KOPT-K1 (cell line): ENCODE data around the gene FXYD1.
"Not testable (repeated sequence)": the region's sequence is repeated elsewhere in the genome, so short reads cannot be mapped to it uniquely, and the experiment has no call there.

Experiments
- H3K27ac ChIP-seq: fragments of 200-600 bp; sonication (generic); 2 replicates; pipeline ENCODE4 v1.5.1; 2016; ENCODE audit warnings: antibody characterized with exemption, mild to moderate bottlenecking, low read depth, low read length; ENCODE audit not compliant: poor library complexity, severe bottlenecking
- H3K36me3 ChIP-seq: fragments of 200-600 bp; sonication (generic); 2 replicates; pipeline ENCODE4 v1.5.1; 2017; ENCODE audit warnings: antibody characterized with exemption, mild to moderate bottlenecking, low read length, moderate library complexity; ENCODE audit not compliant: insufficient read depth
- H3K9me3 ChIP-seq: fragments of 200-600 bp; sonication (generic); 2 replicates; pipeline ENCODE4 v1.5.1; 2017; ENCODE audit warnings: antibody characterized with exemption, low read length, mild to moderate bottlenecking; ENCODE audit not compliant: insufficient read depth, poor library complexity, severe bottlenecking

FXYD1 gene

DNA sequence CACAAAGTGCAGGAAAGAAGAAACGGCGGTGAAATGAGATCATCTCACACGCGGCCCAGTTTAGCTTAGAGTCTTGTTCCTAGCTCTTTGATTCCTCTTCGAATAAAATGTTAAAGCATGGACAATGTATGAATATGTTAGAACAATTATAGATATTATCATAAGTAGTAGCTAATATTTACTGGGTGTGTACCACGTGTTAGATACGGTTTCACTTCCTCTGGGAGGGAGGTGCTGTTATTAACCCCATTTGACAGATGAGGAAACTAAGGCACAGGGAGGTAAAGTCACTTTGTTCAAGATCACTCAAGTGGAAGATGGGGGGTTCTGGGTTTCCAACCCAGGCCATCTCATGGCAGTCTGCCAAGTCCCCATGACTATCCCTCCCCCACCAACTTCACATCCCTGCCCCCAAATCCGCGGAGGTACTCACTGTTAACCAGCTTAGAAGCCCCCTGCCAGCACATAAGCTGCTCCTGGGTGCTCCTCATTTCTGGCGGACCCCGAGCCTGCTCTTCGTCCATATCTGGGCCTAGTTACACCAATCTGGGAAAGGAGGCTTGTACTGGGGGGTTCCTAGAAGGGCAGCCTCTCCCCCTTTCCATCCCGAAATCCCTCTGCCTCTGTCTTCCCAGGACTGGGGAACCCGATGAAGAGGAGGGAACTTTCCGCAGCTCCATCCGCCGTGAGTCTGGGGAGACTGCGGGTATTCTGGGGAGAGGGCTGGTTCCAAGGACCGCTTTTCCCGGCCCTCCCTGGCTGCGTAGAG is 3.4 kb downstream of the FXYD1 start:
- Histone ChIP-seq H3K9me3 (no peaks in the 10 kb centered on the region), H3K36me3 (no peaks in the 10 kb centered on the region), H3K27ac (no peak overlapping the region)

DNA sequence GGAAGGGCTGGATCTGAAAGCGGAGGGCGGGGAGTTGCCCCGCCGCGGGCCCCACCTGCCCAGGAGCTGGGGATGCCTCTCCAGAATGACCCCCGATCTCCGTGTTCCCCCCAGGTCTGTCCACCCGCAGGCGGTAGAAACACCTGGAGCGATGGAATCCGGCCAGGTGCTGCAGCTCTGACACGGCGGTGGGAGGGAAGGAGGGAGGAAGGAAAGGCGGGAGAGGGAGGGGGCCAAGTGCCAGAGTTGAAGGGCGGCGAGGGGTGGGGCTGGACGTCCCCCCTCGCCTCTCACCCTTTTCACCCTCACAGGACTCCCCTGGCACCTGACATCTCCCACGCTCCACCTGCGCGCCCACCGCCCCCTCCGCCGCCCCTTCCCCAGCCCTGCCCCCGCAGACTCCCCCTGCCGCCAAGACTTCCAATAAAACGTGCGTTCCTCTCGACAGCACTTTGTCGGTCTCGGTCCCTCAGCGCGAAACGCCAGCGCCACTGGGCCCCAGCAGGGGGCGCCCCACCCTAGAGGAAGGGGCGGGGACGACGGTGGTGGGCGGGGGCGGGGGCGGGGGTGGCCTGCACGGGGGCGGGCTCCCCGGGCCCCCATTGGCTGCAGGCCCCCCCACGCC is 4.1 kb downstream of the FXYD1 start:
- H3K36me3 ChIP-seq: no peaks in the 10 kb centered on the region
- H3K27ac ChIP-seq: no peak overlapping the region
- no peaks in the 10 kb centered on the region for H3K9me3 ChIP-seq

DNA sequence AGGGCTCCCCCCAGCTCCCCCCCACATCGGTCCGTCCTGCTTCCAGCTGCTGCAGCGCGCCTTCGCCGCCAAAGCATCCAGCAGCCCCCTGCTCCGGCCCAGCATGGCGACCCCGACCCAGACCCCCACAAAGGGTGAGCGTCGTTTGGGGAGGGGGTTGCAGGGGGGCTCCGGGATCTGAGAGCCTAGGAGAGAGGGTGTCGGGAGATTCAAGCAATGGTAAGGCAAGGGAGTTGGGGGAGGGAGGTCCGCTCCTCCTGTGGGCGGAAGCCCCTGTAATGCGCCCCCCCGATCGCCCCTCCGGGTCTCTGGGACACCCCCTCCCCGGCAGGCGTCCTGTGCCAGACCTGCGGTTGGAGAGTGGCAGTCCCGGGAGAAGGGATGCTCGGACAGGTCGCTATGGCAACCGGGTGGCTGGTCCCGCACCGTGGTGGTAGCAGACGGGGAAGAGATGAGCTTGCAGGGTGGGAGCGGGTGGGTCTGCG is 4.6 kb downstream of the FXYD1 start, which contains the start of gene FXYD7:
Gene FXYD7 (plus strand): TSS at position 25 of the 485 bp plus-strand sequence. CDS start 79 bp downstream, at position 104.
- Histone ChIP-seq H3K9me3 (no peaks in the 10 kb centered on the region), H3K36me3 (no peaks in the 10 kb centered on the region), H3K27ac (no peak within 1 kb of the TSS)

DNA sequence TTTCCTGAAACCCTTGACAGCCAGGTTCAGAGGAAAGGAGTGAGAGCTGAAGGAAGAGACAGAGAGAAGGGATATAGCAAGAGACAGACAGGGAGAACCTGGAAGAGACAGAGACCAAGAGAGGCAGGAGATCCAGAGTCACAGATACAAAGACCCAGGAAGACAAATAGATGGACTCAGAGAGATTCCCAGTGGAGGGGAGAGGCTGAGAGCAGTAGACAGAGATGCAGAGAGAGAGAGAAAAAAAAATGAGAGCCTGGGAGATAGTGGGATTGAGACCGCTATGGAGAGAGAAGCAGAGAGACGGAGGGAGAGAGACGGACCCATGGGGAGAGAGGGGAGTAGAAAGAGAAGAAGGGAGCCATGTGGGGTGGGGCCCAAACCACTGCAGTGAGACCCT is 5.2 kb downstream of the FXYD1 start:
- Histone ChIP-seq H3K9me3 (no peaks in the 10 kb centered on the region), H3K36me3 (no peaks in the 10 kb centered on the region), H3K27ac (no peak overlapping the region)

DNA sequence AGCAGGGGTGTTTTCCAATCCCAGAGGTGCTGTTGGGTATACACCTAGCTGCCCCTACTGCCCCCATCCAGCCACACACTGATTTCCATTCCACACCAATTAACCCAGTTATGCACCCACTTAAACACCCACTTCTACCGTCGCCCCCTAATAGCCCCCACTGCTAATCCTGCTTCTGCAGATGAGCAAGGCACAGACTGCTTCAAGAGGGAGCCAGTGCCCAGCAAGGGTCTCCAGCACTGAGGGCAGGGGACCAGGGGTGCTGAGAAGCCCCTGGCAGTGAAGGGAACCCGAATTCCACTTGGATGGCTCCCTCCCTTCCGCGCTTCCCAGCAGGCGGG is 5.6 kb downstream of the FXYD1 start:
- Histone ChIP-seq H3K9me3 (no peaks in the 10 kb centered on the region), H3K27ac (no peak overlapping the region)

DNA sequence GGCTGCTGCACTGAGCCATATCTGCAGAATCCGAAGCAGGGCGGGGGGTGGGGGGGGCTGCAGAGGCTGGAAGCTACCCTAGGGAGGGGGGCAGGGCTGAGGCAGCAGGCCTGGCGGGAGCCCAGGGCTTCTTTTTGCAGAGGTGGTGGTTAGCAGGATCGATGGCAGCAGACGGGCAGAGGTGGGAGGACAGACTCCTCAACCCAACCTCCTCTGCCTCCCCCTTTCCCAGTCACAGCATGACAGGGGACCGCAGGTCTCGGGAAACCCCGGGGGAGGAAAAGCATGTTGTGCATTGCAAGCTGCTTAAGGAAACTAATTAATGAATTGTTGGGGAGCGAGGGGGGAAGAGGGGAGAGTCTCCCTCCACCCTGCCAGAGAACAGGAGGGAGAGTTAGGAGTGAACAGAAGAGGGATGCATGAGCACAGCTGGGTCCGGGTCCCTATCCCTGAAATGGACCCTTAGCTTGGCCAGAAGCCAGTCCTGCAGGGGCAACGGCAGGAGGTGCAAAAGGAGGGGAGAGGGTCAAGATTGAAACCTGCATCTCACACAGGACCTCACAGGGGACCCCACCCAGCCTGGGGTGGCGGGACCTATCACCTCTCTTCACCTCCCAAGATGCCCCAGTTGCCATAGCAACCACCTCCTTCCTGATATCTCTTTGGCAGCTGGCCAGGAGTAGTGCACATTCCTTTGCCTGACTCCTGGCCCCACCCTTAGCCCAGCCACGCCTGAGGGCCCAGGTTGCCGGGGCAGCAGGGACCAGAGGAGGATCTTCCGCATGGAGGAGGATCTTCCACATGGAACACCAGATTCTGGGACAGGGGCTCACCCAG is 6.2 kb downstream of the FXYD1 start:
- no peaks in the 10 kb centered on the region for H3K9me3 ChIP-seq
- no peaks in the 10 kb centered on the region for H3K36me3 ChIP-seq
- H3K27ac ChIP-seq: no peak overlapping the region

More for the DNA sequence above, 5.6 kb downstream of the FXYD1 start:
- H3K36me3 ChIP-seq: no peaks in the 10 kb centered on the region

DNA sequence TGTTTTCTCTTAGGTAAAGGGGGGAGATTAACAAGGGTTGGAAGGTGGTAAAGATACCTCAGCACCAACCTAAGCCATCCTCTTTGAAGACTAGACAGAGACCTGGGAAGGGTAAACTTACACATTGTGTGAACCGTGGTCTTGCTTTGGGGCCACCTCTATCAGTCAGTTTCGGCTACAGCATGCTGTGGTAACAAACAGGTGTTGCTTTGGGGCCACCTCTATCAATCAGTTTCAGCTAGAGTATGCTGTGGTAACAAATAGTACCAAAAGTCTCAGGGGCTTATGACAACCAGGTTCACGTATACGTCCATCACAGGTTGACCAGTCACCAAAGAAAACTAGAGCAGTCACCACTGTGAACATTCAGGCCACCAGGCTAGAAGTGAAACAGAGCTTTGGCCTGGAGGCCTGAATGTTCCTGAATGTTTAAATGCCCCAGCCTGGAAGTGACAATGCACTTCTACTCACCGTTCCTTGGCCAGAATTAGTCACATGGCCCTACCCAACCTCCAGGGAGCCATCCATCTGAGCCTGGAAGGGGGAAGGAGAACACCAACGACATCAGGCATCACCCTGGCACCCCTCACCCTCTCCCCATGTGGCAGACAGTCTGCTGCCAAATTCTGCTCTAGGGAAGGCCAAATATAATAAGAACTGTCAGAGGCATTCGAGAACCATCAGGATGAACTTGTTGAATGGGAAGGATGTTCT is 8.3 kb downstream of the FXYD1 start:
- H3K36me3 ChIP-seq: no peaks in the 10 kb centered on the region
- H3K9me3 ChIP-seq: no peaks in the 10 kb centered on the region
- no peak overlapping the region for H3K27ac ChIP-seq

DNA sequence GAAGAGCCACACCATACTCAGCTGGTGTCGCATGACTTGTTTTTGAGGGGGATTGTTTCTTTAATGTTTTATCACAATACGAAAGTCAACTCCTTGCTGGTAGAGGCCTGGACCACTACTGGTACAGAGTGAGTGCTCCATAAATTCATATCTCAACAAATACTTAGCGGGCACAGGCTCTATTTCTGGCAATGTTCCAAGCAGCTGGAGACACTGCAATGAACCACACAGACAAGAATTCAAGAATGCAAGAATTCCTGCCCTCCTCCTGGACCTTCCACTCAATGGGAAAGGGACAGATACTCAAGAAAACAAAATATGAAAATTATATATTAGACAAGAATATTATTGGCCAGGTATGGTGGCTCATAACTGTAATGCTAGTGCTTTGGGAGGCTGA is 10.8 kb downstream of the FXYD1 start:
- Histone ChIP-seq H3K36me3 (no peaks in the 10 kb centered on the region), H3K27ac (no peak overlapping the region), H3K9me3 (no peaks in the 10 kb centered on the region)

DNA sequence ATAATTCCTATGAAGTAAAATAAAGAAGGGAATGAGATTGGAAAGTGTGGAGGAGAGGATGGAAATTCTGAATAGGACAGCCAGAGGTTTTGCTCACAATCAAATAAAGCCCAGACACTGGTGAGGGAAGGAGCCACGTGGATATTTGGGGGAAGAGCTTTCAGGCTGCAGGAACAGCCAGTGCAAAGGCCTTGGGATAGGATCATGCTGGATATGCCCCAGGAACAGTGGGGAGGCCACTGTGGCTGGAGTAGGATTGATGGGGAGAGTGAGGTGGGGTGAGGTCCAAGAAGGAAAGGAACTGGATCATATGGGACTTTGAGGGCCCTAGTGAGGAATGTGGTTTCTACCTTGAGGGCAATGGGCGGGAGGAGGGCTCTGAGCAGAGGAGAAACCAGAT is 11.8 kb downstream of the FXYD1 start:
- no peaks in the 10 kb centered on the region for H3K36me3 ChIP-seq
- no peak overlapping the region for H3K27ac ChIP-seq
- no peaks in the 10 kb centered on the region for H3K9me3 ChIP-seq

DNA sequence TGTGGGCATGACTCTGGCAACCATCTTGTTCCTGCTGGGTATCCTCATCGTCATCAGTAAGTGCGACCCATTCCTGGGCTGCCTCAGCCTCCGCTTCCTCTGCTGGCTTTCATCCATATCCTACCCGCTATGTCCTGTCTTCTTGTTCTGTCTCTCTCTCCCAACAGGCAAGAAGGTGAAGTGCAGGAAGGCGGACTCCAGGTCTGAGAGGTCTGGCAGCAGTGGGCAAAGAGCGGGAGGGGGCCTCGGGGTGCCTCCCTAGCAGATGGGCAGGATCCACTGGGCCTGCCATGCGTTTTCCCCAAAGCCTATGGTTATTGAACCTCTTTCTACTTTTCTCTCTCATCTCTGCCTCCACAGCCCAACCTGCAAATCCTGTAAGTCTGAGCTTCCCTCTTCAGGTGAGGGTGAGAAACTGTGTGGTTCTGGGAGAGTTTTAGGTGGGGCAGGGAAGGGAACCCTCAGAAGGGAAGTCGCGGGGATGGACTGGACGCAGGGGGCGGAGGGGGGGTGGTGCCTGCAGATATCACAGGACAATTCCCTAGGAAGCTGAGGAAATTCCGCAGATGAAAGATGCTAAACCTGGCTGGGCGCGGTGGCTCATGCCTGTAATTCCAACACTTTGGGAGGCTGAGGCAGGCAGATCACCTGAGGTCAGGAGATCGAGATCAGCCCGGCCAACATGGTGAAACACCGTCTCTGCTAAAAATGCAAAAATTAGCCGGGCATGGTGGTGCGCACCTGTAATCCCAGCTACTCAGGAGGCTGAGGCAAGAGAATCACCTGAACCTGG is 12.8 kb downstream of the FXYD1 start:
- Histone ChIP-seq H3K36me3 (no peaks in the 10 kb centered on the region), H3K27ac (no peak overlapping the region)

DNA sequence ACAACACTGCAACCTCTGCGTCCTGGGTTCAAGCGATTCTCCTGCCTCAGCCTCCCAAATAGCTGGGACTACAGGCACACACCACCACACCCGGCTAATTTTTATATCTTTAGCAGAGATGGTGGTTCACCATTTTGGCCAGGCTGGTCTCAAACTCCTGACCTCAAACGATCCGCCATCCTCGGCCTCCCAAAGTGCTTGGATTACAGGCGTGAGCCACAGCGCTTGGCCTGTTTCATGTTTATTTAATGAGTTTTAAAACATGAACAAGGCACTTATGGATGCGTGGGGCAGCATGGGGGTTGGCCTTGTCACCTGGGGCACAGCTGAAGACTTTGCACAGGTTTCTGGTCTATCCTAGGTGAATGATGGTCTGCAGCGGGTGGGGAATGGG is 14.5 kb downstream of the FXYD1 start:
- H3K36me3 ChIP-seq: peaks cover 16% of the 10 kb centered on the region
- H3K9me3 ChIP-seq, H3K27ac ChIP-seq: not testable (repeated sequence)

More for the DNA sequence above, 12.8 kb downstream of the FXYD1 start:
- no peaks in the 10 kb centered on the region for H3K9me3 ChIP-seq

DNA sequence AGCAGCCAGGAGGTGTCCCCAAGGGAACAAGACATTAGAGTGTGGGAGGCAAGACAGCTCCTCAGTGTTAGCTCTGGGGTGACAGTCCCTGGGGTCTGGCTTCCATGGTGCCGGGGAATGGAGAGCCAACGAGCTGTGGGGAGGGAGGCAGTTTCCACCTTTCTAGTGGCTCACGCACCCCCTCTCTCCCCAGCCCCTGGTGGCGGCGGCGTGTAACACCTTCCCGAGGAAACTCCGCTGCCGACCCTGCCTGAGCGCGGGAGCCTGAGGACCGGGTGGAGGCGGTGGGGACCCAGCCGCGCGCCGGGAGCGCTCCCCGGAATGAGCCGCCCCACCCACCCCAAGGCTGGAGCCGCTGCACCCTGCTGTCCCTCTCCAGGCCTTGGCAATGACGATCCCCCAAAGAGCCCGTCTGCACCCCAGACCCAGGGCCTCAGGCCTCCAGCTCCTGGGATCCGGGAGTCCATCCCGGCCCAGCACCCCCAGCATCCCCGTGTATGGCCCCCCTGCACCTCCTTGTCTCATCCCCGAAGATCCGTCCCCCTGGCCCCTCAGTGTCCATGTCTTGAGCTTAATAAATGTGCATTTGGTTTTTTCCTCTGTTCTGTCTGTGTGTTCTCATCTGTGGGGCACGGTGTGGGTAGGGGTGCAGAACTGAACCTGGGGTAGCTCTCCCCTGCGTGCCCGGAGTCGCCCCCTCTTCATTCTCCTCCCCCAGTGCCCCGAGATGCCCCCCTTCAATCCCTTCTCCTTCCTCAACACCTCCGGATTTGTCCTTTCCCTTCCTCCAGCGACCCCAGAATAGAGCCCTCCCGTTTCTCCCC is 15.3 kb downstream of the FXYD1 start:
- Histone ChIP-seq H3K36me3 (peaks cover 24% of the 10 kb centered on the region), H3K9me3 (no peaks in the 10 kb centered on the region), H3K27ac (peak overlapping the region; percentile 92)

DNA sequence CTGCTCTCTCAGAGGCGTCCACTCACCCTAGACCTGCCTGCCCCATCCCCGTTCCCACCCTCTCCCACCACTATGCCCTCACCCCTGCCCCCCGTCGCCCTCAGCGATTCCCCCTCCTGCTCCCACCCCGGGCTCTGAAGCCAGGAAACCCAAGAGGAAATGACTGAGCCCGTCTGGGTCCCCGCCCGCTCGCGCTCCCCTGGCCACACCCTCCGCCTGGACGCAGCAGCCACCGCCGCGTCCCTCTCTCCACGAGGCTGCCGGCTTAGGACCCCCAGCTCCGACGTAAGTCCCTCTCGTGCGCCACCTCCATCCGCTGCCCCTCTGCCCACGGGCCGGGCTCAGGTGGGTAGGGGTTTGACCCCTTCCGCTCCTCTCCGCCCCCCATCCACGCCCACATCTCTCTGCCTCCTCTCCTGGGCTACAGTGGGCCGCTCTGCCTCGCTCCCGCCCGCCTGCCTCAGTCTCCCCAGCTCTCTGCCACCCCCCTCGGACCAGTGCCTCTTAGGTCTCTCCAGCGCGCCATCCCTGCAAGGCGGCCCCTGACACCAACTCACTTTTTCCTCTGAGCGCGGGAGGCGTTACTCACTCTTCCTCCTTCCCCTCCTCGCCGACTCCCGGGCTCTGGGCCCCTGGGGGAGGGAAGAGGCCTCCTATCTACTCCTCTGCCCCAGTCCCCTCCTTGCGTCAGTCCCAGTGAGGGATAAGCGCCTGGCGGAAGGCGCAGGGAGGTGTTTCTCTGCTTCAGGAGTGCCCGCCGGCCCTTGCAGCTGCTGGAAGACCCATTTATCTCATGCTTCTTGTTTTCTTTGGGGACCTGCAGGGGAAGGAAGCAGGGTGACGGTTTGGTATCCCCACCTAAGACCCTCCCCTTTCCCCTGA is 16.1 kb downstream of the FXYD1 start, which contains the start of gene FXYD5:
Gene FXYD5 (plus strand): TSS at position 211 of the 882 bp plus-strand sequence. CDS start 816 bp downstream, outside the sequence.
- H3K27ac ChIP-seq: peak within 1 kb of the TSS; percentile 92
- no peaks in the 10 kb centered on the region for H3K9me3 ChIP-seq
- peaks cover 32% of the 10 kb centered on the region for H3K36me3 ChIP-seq
